Astrocyte of the spinal cord (primary cell): ENCODE data around the gene LMF2.

Experiments
- DNase-seq: peaks from one replicate; pipeline ENCODE4 v3.0.0; 2011; ENCODE audit warnings: low read depth, low spot score
- H3K4me3 ChIP-seq: 2 replicates; pipeline ENCODE4 v1.5.1; 2011; ENCODE audit warnings: low read depth, mild to moderate bottlenecking, low read length, moderate library complexity
- in situ Hi-C: cut with HindIII; loops from 2 replicates; pipeline ENCODE4 v1.10.0; 2017; ENCODE audit warnings: low sequenced_read_pairs
- TF ChIP-seq, protein P1 (sequence below): IDR thresholded peaks from 2 replicates; pipeline ENCODE4 v1.5.1; 2012; ENCODE audit warnings: low read depth, mild to moderate bottlenecking, low read length, inconsistent platforms

LMF2 gene

GRCh38 chr22:50516068-50516467, 8.6 kb upstream of the LMF2 start:
- in situ Hi-C loops: no loop called here
- DNase-seq: no peak
- no peak overlapping the region for H3K4me3 ChIP-seq
- TF ChIP-seq, protein P1, sequence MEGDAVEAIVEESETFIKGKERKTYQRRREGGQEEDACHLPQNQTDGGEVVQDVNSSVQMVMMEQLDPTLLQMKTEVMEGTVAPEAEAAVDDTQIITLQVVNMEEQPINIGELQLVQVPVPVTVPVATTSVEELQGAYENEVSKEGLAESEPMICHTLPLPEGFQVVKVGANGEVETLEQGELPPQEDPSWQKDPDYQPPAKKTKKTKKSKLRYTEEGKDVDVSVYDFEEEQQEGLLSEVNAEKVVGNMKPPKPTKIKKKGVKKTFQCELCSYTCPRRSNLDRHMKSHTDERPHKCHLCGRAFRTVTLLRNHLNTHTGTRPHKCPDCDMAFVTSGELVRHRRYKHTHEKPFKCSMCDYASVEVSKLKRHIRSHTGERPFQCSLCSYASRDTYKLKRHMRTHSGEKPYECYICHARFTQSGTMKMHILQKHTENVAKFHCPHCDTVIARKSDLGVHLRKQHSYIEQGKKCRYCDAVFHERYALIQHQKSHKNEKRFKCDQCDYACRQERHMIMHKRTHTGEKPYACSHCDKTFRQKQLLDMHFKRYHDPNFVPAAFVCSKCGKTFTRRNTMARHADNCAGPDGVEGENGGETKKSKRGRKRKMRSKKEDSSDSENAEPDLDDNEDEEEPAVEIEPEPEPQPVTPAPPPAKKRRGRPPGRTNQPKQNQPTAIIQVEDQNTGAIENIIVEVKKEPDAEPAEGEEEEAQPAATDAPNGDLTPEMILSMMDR: no peak

- in situ Hi-C loops: no loop called here
- DNase-seq: no peak
- no peak overlapping the region for H3K4me3 ChIP-seq
- TF ChIP-seq, protein P1: no peak
Observed at GRCh38 chr22:50513175-50513574, 5.7 kb upstream of the LMF2 start.

DNA sequence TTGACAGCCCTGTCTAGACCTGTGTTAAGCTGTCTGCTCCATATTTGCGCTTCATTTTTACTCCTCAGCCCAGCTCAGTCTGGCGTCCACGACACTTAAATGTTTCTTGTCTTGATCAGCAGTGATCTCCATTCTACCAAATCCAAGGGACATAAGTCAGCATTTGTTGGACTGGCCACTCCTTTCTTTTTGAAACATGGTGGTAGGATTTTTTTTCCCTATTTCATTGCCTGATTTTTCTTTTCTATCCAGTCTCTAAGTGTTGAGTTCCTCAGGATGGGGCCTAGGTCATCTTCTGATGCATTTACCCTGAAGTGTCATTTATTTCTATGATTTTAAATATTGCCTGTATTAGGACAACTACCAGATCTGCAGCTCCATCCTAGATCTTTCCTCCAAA, 1.4 kb upstream of the LMF2 start:
- in situ Hi-C loops: no loop called here
- TF ChIP-seq, protein P1: no peak
- H3K4me3 ChIP-seq: peak overlapping the region; percentile 81
- DNase-seq: no peak

GRCh38 chr22:50507991-50508884, 736 bp upstream of the LMF2 start, which contains the start of gene NCAPH2:
TSS of gene NCAPH2 (plus strand) at chr22:50508224. CDS start at chr22:50508338, 114 bp downstream.
- in situ Hi-C loops: no loop called here
- TF ChIP-seq, protein P1: no peak
- peak; percentile 98 for DNase-seq
- peak within 1 kb of the TSS; percentile 98 for H3K4me3 ChIP-seq

GRCh38 chr22:50506611-50507420, 686 bp downstream of the LMF2 start:
- TF ChIP-seq, protein P1: no peak
- in situ Hi-C loops: no loop called here
- H3K4me3 ChIP-seq: peak overlapping the region; percentile 98
- DNase-seq: no peak

- H3K4me3 ChIP-seq: peak overlapping the region; percentile 98
- TF ChIP-seq, protein P1: no peak
- DNase-seq: no peak
- in situ Hi-C loops: no loop called here
Observed at GRCh38 chr22:50505776-50506610, 1.5 kb downstream of the LMF2 start.
